SKM-1 treated with dmso at 0.1 percent for 144 hours (cell line): ENCODE results near the gene ALG14.

Experiments
- DNase-seq: peaks from one replicate; lab custom pipeline; 2025; ENCODE audit not compliant: unreplicated experiment; lab: John Stamatoyannopoulos, UW

Gene ALG14

GRCh38 chr1:94931254-94931841 is 141.4 kb downstream of the ALG14 start:
- DNase-seq = no peak

DNA sequence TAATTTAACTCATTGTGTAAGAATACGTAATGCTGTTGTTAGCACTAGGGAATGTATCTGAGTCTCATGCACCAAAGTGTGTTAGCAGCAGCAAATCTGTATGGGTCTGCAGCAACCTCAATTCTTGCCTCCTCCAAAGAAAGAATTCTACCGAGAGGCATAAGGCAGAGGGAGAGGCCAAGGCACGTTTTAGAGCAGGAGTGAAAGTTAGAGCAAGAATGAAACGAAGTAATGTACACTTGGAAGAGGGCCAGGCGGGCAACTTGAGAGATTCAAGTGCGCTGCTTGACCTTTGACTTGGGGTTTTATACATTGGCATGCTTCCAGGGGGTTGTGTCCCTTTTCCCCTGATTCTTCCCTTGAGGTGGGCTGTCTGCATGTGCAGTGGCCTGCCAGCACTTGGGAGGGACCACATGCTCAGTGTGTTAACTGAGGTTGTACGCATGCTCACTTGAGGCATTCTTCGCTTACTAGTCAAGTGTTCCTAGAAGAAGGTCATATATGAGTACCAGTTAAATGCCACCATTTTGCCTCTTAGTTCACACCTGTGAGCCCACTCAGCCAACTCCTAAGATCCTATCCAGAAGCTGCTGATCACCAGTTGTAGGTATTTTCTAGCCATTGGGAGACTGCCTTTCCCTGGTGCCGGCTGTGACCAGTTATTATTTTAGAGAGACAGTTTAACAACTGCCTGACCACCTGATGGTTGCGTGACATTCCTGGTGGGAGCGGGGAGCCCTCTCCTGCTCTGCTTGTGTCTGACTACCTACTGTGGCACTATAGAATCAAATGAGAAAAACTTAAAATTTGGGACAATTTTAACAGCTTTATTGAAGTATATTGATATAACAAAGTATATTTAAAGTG is 143.2 kb downstream of the ALG14 start:
- no peak for DNase-seq

DNA sequence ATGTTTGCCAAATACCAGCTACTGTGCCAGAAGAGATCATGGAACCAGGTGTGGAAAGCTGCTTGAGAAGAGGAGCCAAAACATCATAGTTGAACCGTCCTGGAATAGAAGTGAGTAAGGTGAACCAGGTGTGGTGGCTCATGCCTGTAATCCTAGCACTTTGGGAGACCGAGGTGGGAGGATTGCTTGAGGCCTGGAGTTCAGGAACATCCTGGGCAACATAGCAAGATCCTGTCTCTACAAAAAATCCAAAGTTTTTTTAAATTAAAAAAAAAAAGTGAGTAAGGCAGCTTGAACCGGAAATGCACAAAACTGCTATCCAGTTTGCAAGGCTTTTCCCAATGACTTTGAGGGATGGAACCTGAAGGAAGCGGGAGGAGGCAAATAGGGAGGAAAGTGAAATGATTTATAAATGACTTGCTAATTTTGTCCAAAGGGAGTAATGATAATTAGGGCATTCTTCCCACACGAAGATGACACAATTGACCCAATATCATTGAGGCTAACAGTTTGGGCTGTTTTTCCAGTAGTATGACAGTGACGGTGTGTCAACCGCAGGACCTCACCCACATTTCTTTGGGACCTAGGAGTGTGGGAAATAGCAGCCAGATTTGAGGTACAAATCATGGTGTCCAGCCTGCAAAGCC is 144.3 kb downstream of the ALG14 start:
- DNase-seq = no peak

DNA sequence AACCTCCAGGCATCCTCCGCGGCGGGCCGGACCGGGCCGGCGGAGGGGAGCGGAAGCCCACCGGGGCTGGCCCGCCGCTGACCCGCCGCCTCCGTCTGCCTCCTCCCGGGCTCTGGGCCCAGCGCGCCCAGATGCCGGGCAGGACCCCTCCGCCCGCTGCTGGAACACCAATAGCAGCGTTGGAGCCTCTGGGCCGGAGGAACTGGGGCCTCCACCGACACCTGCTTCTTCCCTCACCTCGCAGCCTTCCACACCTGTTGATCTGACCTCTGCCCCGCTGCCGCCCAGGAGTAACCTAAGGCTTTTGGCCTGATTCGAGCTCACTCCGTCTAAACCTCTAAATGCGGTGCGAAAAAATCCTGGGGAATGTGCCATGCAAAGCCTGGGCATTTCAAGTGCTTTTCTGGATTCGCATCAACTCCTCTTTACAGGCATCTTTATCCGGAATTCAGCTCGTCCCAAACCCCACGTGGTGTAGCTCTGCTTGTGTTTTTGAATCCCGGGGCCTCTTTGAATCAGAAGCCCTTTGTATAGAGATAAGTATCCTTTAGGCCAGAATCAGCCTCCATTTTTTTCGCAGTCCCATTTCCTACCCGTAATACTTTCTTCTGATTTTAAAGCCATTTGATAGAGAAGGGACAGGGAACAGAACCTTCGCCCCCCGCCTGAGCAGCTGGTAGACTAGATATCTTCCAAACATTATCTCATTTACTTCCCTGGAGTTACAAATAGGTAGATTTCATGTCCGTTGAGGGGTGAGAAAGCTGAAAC is 145.2 kb downstream of the ALG14 start:
- DNase-seq = no peak

DNA sequence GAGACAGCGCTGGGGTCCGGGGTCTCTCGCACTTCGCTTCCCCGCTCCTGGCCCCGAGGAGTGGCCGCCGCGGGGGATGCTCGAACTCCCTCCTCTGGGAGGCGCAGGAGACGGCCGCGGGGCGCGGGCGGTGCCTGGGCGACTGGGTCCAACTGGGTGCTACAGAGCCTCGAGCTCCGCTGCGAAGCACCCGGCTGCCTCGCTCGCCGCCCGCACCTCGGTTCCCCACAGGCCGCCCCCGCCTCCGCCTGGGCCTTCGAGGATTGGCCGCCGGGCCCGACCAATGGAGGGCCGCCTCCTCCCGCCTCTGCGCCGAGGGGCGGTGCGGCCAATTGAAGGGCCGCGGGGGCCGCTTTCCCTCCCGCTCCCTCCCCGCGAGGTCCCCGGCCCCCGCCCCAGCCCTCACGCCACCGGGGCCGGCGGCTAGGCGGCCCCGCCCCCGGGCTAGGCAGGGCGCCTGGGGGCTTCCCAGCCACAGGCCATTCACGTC is 145.8 kb downstream of the ALG14 start, which contains the start of gene CNN3:
Gene CNN3, minus strand, starts transcription at position 196 of the 490 bp plus-strand sequence. CDS start 216 bp downstream, outside the sequence.
- peak; percentile 68 for DNase-seq

DNA sequence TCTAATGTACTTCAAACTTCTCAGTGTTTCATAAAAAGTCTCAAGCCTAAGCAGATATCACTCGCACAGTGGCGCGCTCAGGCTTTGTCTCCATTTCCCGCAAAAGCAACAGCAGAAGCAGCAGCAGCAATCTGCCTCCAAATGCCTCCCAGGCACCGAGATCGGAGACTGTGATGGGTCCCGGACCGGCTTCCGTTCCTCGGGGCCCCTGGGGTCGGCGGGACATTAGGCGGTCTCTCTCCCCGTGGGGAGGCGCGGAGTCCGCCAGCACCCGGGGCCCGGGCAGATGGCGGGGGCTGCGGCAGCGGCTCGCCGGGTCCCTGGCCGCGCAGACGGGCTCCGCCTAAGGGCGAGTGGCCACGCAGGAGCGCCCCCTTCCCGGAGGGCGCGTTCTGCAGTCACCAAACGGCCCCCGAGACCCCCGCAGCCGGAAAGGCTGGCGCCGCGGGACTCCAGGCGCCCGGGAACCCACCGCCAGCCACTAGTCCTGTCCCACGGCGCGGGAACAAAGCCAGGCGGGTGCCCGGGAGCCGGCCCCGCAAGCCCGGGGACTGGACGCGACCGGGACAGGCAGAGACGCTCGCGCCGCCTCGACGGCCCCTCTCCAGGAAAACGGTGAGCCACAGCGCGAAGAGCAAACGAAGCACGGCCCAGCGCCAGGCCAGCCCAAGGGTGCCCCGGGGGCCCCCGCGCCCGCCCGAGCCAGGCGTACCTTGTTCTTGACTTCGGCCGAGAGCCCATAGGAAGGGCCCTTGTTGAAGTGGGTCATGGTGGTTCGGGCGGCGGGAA is 146.4 kb downstream of the ALG14 start:
- DNase-seq = peak; percentile 34

GRCh38 chr1:94925561-94926125 is 147.1 kb downstream of the ALG14 start:
- DNase-seq = peak; percentile 24

GRCh38 chr1:94925004-94925403 is 147.7 kb downstream of the ALG14 start:
- no peak for DNase-seq
